HepG2 (cell line): ENCODE measurements around the gene FRMD4B. TPM values are rescaled to one million over a fixed set of nuclear protein-coding genes. Genes with fewer than 3 reads are reported as not detected.
"Not testable (repeated sequence)": the region's sequence is repeated elsewhere in the genome, so short reads cannot be mapped to it uniquely, and the experiment has no call there.

ENCODE experiments used
- ATAC-seq: fragments of 200-7000 bp; cut with Tn5 transposase; 3 replicates; pipeline ENCODE4 v1.9.1; 2020; ENCODE audit warnings: mild to moderate bottlenecking, moderate library complexity
- BruUV-seq: library from RNA; stranded (reverse); fragments of 400-500 nt; replicated peaks from 2 replicates; lab custom pipeline; 2021; lab: Mats Ljungman, UMichigan
- CTCF ChIA-PET: fragments of 300-600 bp; formaldehyde crosslinking; extraction: SDS; loops from one replicate; lab custom pipeline; 2021; ENCODE audit warnings: low total read pairs, inconsistent platforms, low intra/inter-chr PET ratio; lab: Yijun Ruan, JAX
- POLR2A ChIA-PET: fragments of 350-600 bp; sonication (Branson Sonifier 250); formaldehyde crosslinking; loops from one replicate; lab custom pipeline; 2020; ENCODE audit warnings: antibody characterized with exemption, inconsistent platforms; lab: Yijun Ruan, JAX
- DNase-seq: peaks from one replicate; pipeline ENCODE4 v3.0.0-alpha.2; 2015; ENCODE audit warnings: low spot score
- FAIRE-seq: peaks from 3 replicates; lab custom pipeline; 2011; peaks lifted over from hg19 to GRCh38; lab: Jason Lieb, UNC
- H2AFZ ChIP-seq: one replicate; pipeline ENCODE4 v1.6.1; 2011; ENCODE audit warnings: low read length, inconsistent platforms
- H3K27ac ChIP-seq: fragments of 300-600 bp; 3 replicates; pipeline ENCODE4 v1.8.0; 2011; ENCODE audit warnings: mixed run types, mild to moderate bottlenecking, mixed read lengths, low read length, inconsistent platforms; ENCODE audit not compliant: insufficient read depth; ENCODE audit errors: extremely low read length
- H3K27me3 ChIP-seq, 2 experiments: fragments of 200-600 bp in 1 of 2; 2 replicates in 1 of 2; 3 replicates in 1 of 2; pipeline versions ENCODE4 v1.6.0 to v1.8.0; 2011; ENCODE audit warnings: low read length in 2 of 2, mild to moderate bottlenecking in 2 of 2, moderate library complexity in 2 of 2, inconsistent platforms in 1 of 2; ENCODE audit not compliant: insufficient read depth in 2 of 2, control insufficient read depth in 1 of 2
- H3K36me3 ChIP-seq, 2 experiments: fragments of 200-600 bp in 1 of 2; replicated peaks in 1 of 2; 2 replicates in 1 of 2; 3 replicates in 1 of 2; pipeline versions ENCODE4 v1.5.1 to v1.8.0; 2011; ENCODE audit warnings: low read length in 2 of 2, inconsistent platforms in 1 of 2; ENCODE audit not compliant: insufficient read depth in 2 of 2, control insufficient read depth in 1 of 2
- H3K4me1 ChIP-seq: 2 replicates; pipeline ENCODE4 v1.5.1; 2012; ENCODE audit warnings: low read length, inconsistent platforms; ENCODE audit not compliant: insufficient read depth
- H3K4me2 ChIP-seq: 2 replicates; pipeline ENCODE4 v1.6.0; 2011; ENCODE audit warnings: low read depth, low read length, inconsistent platforms
- H3K4me3 ChIP-seq, 3 experiments: fragments of 200-600 bp in 1 of 3; sonication (generic), shearing (Covaris generic) in 1 of 3; replicated peaks in 1 of 3; 2 replicates each; pipeline ENCODE4 v1.5.1; 2011 to 2016; ENCODE audit warnings: low read length in 3 of 3, inconsistent platforms in 2 of 3, low read depth in 2 of 3, mild to moderate bottlenecking in 2 of 3, control low read depth in 1 of 3, mixed read lengths in 1 of 3; ENCODE audit not compliant: insufficient read depth in 1 of 3
- H3K79me2 ChIP-seq: one replicate; pipeline ENCODE4 v1.6.1; 2011; ENCODE audit warnings: low read length, inconsistent platforms; ENCODE audit not compliant: insufficient read depth
- H3K9ac ChIP-seq: 2 replicates; pipeline ENCODE4 v1.6.0; 2011; ENCODE audit warnings: mild to moderate bottlenecking, low read depth, low read length, inconsistent platforms; ENCODE audit not compliant: insufficient read depth
- H3K9me3 ChIP-seq: 2 replicates; pipeline ENCODE4 v1.5.1; 2012; ENCODE audit warnings: mild to moderate bottlenecking, low read length
- H4K20me1 ChIP-seq: 2 replicates; pipeline ENCODE4 v1.6.0; 2011; ENCODE audit warnings: inconsistent platforms, mild to moderate bottlenecking, low read length, moderate library complexity; ENCODE audit not compliant: insufficient read depth
- KMT2A ChIP-seq: sonication (generic); formaldehyde crosslinking; IDR thresholded peaks from 2 replicates; pipeline ENCODE4 v1.4.0; 2020; ENCODE audit warnings: missing genetic modification reagents
- PAF1 ChIP-seq: IDR thresholded peaks from 2 replicates; pipeline ENCODE4 v1.6.1; 2016; ENCODE audit warnings: missing genetic modification reagents, missing compliant biosample characterization
- PRDM15 ChIP-seq: sonication (generic); formaldehyde crosslinking; IDR thresholded peaks from 2 replicates; pipeline ENCODE4 v1.4.0; 2020; ENCODE audit warnings: missing genetic modification reagents
- SMAD3 ChIP-seq: sonication (generic); formaldehyde crosslinking; IDR thresholded peaks from 2 replicates; pipeline ENCODE4 v1.4.0; 2020; ENCODE audit warnings: missing genetic modification reagents
- ZC3H4 ChIP-seq: sonication (generic); formaldehyde crosslinking; IDR thresholded peaks from 2 replicates; pipeline ENCODE4 v1.4.0; 2020; ENCODE audit warnings: missing genetic modification reagents, borderline replicate concordance
- ZFP36 ChIP-seq: fragments of 150-350 bp; IDR thresholded peaks from 2 replicates; pipeline ENCODE4 v1.6.1; 2018; ENCODE audit warnings: borderline replicate concordance, low read length, low read depth; ENCODE audit not compliant: partially characterized antibody
- ZFY ChIP-seq: sonication (generic); formaldehyde crosslinking; IDR thresholded peaks from 2 replicates; pipeline ENCODE4 v1.4.0; 2020; ENCODE audit warnings: missing genetic modification reagents
- ZNF468 ChIP-seq: sonication (generic); formaldehyde crosslinking; IDR thresholded peaks from 2 replicates; pipeline ENCODE4 v1.8.0; 2022; ENCODE audit warnings: mild to moderate bottlenecking, moderate library complexity, missing genetic modification reagents
- WGBS: methylation state at CpG from one replicate; pipeline ENCODE4 v1.1.6; 2017; ENCODE audit warnings: low lambda C conversion rate; 5-methylcytosine and 5-hydroxymethylcytosine counted together
- in situ Hi-C: cut with HindIII; loops from 2 replicates; pipeline ENCODE4 v1.10.0; 2017; ENCODE audit warnings: low pct_unique_long_range_greater_than_20kb; ENCODE audit not compliant: extremely low pct_ligation_motif_present
- intact Hi-C: fragments of 100-400 bp; cut with micrococcal nuclease; formaldehyde crosslinking; loops from one replicate; pipeline ENCODE4 v1.10.0; 2022; ENCODE audit not compliant: unreplicated experiment
- polyA plus RNA-seq, 8 experiments: library from polyadenylated mRNA; depleted of rRNA in 3 of 8; stranded (reverse) in 7 of 8; unstranded in 1 of 8; fragments of >200 nt; fragmentation: Illumina TruSeq in 4 of 8; extraction: Trizol in 4 of 8; gene quantifications; 2 replicates each; pipeline versions ENCODE4 v1.2.1 to v1.2.3, GENCODE V29; 2011 to 2016; ENCODE audit warnings: low read depth in 4 of 8, missing spikeins in 1 of 8, mixed read lengths in 1 of 8; ENCODE audit not compliant: insufficient read depth in 1 of 8
- total RNA-seq, 5 experiments: library from RNA; depleted of rRNA; stranded (reverse); fragments of >200 nt; fragmentation: Illumina TruSeq; extraction: Trizol; gene quantifications; 2 replicates each; pipeline ENCODE4 v1.2.3, GENCODE V29; 2016; ENCODE audit warnings: low read depth in 1 of 5
- TF ChIP-seq, protein P1 (sequence below): conservative IDR thresholded peaks from 2 replicates; pipeline ENCODE4 v1.6.1; 2018; ENCODE audit warnings: missing genetic modification reagents

The FRMD4B gene
- total and polyA plus RNA-seq, 2 of the 13 experiments (the other 11 are each of a cell fraction or from before 2014, with no cell fraction given), result 3.0 to 3.3 TPM

DNA sequence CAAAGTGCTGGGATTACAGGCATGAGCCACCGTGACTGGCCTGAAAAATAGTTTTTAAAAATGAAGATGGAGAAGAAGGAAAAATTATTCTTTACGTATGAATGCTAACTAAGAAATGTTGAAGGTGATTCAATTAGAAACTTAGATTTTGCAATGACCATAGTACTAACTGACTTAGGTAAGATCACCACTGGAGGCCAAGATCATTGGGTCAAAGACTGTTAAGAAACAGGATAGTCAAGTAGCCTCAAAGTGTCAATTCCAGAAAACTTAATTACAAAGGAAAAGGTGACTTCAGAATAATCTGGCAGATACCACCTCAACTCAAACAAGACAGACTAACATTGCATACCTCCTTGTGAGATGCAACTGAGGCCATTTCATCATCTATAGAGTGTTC, 119.3 kb downstream of the FRMD4B start:
- POLR2A ChIA-PET, result no interaction called here
- no peak overlapping the region for H3K9ac ChIP-seq
- TF ChIP-seq PAF1 (no peak), ZFY (CRISPR knock-in tag) (no peak), ZFP36 (no peak), PRDM15 (CRISPR knock-in tag) (no peak), ZC3H4 (CRISPR knock-in tag) (no peak), ZNF468 (CRISPR knock-in tag) (no peak), KMT2A (no peak), SMAD3 (CRISPR knock-in tag) (no peak)
- TF ChIP-seq, protein P1, sequence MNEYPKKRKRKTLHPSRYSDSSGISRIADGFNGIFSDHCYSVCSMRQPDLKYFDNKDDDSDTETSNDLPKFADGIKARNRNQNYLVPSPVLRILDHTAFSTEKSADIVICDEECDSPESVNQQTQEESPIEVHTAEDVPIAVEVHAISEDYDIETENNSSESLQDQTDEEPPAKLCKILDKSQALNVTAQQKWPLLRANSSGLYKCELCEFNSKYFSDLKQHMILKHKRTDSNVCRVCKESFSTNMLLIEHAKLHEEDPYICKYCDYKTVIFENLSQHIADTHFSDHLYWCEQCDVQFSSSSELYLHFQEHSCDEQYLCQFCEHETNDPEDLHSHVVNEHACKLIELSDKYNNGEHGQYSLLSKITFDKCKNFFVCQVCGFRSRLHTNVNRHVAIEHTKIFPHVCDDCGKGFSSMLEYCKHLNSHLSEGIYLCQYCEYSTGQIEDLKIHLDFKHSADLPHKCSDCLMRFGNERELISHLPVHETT (CRISPR knock-in tag), result no peak
- CTCF ChIA-PET, result no interaction called here
- no peak overlapping the region for H3K4me2 ChIP-seq
- 22% methylated on average over 2 of the region's 2 CpGs for WGBS
- FAIRE-seq (no peak), DNase-seq (no peak), ATAC-seq (no peak)
- H3K27me3 ChIP-seq, result no peaks in the 10 kb centered on the region
- H3K27ac ChIP-seq, result no peak overlapping the region
- no peaks in the 10 kb centered on the region for H3K36me3 ChIP-seq
- no peaks in the 10 kb centered on the region for H3K4me1 ChIP-seq
- no peaks in the 10 kb centered on the region for H3K9me3 ChIP-seq
- H2AFZ ChIP-seq, result no peak overlapping the region
- no peak overlapping the region for H3K4me3 ChIP-seq
- no TSS peak for BruUV-seq
- intact Hi-C loops (no loop called here), in situ Hi-C loops (no loop called here)
- no peaks in the 10 kb centered on the region for H4K20me1 ChIP-seq
- no peaks in the 10 kb centered on the region for H3K79me2 ChIP-seq

- in situ Hi-C loops, result not testable (repeated sequence)
- 68% methylated on average over 2 of the region's 2 CpGs for WGBS
Measured at GRCh38 chr3:69266071-69266470, 119.8 kb downstream of the FRMD4B start.

More at GRCh38 chr3:69266071-69266470, 119.8 kb downstream of the FRMD4B start:
- DNase-seq, H4K20me1 ChIP-seq, H3K79me2 ChIP-seq, H2AFZ ChIP-seq, H3K27me3 ChIP-seq, BruUV-seq, POLR2A ChIA-PET, ATAC-seq, H3K9me3 ChIP-seq, H3K4me1 ChIP-seq, H3K36me3 ChIP-seq, H3K4me2 ChIP-seq, FAIRE-seq, H3K27ac ChIP-seq, intact Hi-C loops, H3K9ac ChIP-seq, H3K4me3 ChIP-seq, CTCF ChIA-PET: not testable (repeated sequence)
